HG03064 (cell line): ENCODE data around the gene PAWR.

ENCODE experiments used
- ATAC-seq: cut with Tn5 transposase; IDR thresholded peaks from one replicate; pipeline ENCODE4 v1.9.1; 2021; ENCODE audit warnings: low read depth; ENCODE audit not compliant: unreplicated experiment

PAWR gene

DNA sequence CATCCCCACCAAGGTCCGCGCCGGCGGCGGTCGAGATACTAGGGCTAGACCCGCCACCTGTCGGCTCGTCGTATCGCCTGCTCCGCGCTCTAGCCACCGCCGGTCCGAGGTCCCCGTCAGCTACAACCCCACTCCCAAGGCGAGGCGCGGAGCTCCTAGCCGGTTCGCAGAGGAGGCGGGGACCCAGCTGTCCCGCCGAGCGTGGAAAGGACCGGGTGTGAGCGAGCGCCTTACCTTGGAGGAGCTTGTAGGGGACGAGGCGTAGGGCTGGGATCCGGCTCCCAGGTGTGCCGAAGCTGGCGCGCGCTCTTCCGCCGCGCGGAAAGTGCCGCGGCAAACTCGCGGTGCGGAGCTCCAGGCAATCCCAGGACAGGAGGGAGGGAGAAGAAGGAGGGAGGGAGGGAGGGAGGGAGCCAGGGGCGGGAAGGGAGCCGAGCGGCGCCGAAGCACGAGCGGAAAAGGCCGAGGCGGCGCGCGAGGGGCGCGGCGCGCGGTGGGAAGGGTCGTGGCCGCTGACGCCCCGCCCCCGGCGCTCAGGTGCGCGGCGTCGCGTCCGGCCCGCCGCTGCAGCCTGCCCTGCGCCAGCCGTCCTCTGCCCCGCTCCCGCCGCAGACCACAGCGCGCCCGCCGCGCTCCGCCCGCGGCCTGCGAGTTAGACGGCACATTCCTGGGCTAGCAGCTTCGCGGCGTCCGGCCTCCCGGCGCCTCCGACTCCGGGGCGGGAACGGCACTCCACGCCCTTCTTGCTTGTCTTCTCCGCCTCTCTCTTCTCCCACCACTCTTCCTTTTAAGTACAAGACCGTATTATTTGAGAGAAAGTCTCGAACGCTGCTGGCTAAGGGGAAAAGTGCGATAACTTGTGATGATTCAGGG lies at the start of gene PAWR:
Gene PAWR (minus strand): TSS at position 327 of the 873 bp plus-strand sequence. CDS start 720 bp downstream, outside the sequence.
- peak; percentile 57 for ATAC-seq

DNA sequence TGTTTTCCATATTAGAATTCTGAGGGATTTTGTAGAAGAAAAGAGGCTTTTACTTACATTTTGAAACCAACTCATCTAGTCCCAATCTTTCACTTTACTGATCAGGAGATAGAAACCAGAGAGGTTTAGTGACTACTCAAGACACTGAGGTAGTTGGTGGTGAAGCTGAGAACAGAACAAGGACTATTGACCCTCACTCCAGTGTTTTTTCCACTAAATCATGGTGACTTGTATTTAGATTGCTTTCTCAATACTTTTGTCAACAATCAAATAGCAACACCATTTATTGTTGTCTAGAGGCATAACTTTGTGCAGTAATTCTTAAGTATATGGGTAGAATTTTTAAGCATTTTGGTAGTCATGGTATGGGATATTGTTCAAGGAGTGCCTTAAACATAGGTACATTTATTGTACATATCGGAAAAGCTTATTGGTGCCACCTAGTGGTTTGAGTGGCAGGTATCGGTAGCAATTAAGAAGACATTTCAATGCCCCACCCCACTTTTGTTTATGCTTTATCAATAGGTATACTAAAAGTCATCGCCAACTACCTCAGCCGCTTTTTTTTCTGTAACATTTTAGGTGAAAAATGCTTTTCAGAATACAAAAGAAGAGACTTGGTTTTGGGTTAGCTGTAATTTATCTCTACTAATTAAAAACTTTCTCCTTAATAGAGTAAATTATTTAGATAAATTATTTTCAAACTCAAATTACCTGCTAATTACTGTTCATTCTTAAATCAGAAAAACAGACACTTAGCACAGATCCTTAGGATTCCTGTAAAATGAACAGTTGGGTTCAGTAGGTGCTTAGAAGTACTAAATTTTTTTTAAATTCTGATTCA lies 47.3 kb upstream of the PAWR start:
- peak; percentile 85 for ATAC-seq

- no peak for ATAC-seq
These were observed 41.9 kb upstream of the PAWR start for GRCh38 chr12:79732638-79733037.

GRCh38 chr12:79725987-79726386 lies 35.2 kb upstream of the PAWR start:
- ATAC-seq: no peak

DNA sequence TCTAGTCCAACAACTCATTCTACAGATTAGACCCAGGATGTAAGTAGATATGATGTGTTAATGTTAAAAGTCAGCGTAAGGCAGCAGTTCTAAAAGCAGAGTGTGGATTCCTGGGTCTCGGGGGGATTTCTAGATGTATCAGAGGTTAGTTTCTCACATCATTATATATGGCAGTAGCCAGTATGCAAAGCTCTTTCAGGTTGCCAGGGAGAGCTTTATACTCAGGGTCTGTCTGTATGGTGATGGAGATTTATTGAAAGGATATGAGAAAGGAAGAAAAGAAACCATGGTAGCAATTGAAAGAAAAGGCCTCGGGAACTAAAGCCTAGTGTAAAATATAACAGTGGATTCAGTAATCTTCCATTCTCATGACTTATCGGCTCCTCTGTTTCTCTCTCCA lies 26.2 kb upstream of the PAWR start:
- no peak for ATAC-seq

DNA sequence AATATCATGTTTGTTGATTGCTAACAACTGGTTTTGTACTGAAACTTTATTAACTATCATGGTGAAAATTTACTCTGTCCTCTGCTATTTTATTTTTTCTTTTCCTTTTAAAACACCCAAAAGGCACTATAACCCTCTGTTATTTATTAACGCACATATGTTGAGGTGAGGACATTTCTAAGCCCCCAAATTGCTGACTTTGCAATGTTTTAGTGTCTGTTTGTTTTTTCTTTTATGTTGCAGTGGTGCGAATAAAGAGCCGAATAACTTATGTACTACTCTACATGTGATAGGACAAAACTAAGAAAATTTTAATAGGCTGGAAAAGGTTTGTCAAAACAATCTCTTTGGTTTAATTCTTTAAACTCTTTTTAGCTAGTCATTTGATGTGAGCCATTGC lies 24.5 kb upstream of the PAWR start:
- ATAC-seq: no peak

DNA sequence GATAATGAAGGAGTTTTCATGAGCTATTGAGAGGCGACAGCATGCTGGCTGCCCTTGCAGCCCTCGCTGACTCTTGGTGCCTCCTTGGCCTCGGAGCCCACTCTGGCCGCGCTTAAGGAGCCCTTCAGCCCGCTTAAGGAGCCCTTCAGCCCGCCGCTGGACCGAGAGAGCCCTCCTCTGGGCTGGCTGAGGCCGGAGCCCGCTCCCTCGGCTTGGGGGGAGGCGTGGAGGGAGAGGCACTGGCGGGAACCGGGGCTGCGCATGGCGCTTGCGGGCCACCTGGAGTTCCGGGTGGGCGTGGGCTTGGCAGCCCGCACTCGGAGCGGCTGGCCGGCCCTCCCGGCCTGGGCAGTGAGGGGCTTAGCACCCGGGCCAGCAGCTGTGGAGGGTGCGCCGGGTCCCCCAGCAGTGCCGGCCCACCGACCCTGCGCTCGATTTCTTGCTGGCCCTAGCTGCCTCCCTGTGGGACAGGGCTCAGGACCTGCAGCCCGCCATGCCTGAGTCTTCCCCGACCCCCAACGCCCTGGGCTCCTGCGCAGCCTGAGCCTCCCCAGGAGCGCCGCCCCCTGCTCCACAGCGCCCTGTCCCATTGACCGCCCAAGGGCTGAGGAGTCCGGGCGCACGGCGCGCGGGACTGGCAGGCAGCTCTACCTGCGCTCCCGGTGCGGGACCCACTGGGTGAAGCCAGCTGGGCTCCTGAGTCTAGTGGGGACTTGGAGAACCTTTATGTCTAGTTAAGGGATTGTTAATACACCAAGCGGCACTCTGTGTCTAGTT lies 20.1 kb upstream of the PAWR start:
- no peak for ATAC-seq

GRCh38 chr12:79707830-79708229 lies 17.1 kb upstream of the PAWR start:
- no peak for ATAC-seq

DNA sequence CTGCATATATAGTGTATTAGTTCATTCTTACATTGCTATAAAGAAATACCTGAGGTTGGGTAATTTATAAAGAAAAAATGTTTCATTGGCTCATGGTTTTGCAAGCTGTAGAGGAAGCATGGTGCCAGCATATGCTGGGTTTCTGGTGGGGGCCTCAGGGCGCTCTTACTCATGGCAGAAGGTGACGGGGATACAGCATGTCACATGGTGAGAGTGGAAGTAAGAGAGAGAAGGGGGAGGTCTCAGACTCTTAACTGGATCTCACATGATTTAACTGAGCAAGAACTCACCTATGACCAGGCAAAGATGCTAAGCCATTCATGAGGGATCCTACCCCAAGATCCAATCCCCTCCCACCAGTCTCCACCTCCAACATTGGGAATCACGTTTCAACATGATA lies 15.9 kb upstream of the PAWR start:
- no peak for ATAC-seq

DNA sequence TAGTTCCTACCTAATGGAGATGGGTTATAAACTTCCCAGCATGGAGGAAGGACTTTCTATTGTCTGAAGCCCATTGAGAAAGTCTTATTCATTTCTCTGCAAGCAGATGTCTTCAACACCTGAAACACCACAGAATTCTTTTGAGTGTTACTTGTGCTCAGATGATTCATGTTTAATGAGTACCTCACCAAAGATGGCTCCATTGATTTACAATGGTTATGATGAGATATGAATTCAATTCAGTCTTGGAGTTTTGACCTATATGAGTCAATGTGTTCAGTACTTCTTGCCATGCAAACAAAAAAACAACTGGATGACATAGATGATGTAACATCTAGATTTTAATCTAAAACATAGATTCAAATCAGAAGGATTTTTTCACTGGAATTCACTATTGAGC lies 15.4 kb upstream of the PAWR start:
- ATAC-seq: no peak

DNA sequence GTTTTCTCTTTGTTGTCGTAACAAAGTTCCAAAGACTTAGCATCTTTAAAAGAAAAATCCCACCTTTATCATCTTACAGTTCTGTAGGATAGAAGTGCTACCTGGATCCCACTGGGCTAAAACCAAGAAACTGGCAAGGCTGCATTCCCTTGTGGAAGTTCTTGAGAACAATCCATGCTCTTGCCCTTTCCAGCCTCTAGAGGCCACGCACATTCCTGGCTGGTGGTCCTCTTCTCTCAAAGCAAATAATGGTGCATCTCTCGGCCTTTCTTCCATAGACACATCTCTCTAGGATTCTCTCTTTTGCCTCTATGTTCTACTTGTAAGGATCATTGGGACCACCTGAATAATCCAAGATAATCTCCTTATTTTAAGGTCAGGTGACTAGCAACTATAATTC lies 8.2 kb upstream of the PAWR start:
- no peak for ATAC-seq

GRCh38 chr12:79696416-79696815 lies 5.7 kb upstream of the PAWR start:
- no peak for ATAC-seq

DNA sequence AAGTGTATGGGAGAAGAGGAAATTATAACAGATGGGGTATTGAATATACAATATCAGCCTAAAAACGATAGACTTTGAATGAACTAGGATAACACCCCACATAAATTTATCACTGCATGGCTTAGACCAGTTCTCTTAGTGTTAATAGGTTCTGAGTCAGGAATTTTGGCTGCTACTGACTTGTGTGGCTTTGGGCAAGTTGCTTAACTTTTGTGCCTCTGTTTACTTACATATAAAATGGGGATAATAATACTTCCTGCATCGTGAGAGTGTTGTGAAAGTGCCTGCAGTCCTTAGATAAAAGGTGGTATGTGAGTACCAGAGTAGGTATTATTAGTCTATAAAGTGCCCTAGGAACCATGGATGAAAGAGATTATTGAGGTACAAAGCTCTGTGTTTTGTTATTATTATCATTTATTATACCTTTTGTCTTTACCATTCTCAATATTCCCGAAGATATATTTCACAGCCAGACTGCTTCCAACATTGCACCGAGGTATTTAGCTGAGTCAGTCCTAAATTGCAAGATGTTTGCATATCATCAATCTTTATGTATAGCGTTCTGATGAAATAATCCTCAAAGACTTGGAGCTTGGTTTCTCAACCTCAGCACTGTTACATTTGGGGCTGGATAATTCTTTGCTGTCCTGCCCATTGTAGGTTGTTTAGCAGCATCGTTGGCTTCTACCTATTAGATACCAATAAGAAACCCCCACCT lies 2.3 kb upstream of the PAWR start:
- no peak for ATAC-seq

DNA sequence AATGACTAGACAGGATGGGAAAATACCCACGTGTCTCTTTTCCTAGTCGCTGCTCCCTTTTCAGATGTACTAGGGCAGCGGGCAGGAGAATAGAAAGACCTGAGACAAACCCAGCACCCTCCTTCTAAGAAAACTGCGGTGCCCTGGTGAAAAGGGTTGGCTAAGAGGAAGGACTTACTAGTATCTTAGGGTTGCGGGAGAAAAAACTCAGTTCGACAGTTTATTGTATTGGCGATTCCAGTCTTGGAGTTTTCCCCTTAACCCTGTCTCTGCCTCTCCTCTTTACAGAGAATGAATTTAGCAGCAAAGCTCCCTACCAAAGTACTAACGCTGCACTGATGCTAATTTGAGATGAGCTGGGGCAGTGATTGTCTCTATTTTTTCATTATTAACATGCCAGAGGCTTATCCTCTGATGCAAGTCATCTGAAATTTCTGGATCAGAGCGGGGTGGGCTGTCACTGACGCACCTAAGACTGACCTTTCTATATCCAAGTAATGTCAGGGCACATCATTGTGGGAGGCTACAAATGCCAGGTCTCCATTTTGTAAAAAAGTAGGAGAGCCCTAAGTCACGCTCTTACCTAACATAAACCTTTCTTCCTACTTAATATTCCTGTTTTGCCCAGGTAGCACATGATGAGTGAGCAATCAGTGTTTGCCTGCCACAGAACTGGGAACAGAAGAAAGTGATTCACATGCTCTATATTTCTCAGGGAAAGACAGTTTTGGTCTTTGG lies 916 bp upstream of the PAWR start:
- ATAC-seq: no peak

- ATAC-seq: peak; percentile 34
These were observed 574 bp downstream of the PAWR start for GRCh38 chr12:79690142-79690637.

- peak; percentile 22 for ATAC-seq
These were observed 1.2 kb downstream of the PAWR start for GRCh38 chr12:79689477-79690141.

DNA sequence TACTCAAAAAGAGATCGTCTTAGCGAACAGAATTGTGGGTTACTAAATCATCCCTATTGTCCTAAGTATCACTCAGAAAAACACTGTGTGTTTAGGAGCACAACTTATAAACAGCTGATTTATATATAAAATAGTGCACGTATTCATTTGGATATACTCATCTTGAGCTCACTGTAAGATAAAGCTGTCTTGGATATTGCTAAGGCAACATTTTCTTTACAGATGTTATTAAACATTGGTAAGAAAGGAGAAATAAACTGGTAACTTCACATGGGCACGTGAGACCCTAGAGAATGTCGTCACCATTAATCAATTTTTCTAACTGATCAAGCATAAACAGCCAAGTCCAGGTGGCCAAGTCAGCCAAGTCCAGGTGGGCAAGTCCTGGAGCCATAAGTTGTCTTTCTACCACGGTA lies 1.7 kb downstream of the PAWR start:
- ATAC-seq: no peak

- no peak for ATAC-seq
These were observed 2.2 kb downstream of the PAWR start for GRCh38 chr12:79688376-79689060.
